ENCODE measurements around the gene LEFTY1. TPM values are rescaled to one million over a fixed set of nuclear protein-coding genes. Genes with fewer than 3 reads are reported as not detected.

The LEFTY1 gene
- total RNA-seq, 1 experiment from 2014 or later, result not detected

DNA sequence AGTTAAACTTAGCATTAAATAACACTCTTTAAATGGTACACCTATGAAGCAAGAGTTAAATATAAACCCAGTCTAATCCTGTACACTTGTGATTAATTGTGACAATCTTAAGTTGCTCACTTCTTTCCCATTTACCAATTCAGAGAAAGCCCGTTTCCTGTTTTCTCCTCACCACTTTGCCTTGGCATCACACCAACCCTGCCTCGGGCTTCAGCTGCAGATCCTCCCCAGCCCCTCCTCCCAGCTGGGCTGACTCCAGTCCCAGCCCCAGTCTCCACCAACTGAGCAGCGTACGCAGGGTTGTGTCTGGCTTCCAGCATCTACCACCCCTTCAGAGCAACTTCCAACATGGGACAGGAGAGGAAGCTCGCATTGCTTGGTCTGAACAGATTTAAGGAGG, 31.0 kb upstream of the LEFTY1 start:
- H3K9ac ChIP-seq (ENCODE audit: low read length), result no peak overlapping the region
- H3K79me2 ChIP-seq (ENCODE audit: low read length), result peaks cover 21% of the 10 kb centered on the region
- H3K36me3 ChIP-seq (ENCODE audit: insufficient read depth, low read length), result 0 out of 2 replicates have a peak, but pooled peaks cover 12% of the 10 kb centered on the region
- DNase-seq, result no peak
- H2AFZ ChIP-seq (ENCODE audit: low read length), result no peak overlapping the region
- no peak overlapping the region for H3K4me2 ChIP-seq (ENCODE audit: low read depth, low read length, poor library complexity, severe bottlenecking)
- no peaks in the 10 kb centered on the region for H3K9me2 ChIP-seq (replicated peaks; ENCODE audit: insufficient read depth, low read length)
- H3K27me3 ChIP-seq (ENCODE audit: low read length), result no peaks in the 10 kb centered on the region
- H4K20me1 ChIP-seq (ENCODE audit: insufficient read depth, low read depth, low read length), result no peaks in the 10 kb centered on the region
- H3K27ac ChIP-seq (ENCODE audit: low read length), result no peak overlapping the region
- H3K9me3 ChIP-seq (ENCODE audit: low read length), result no peaks in the 10 kb centered on the region
- H3K4me1 ChIP-seq (ENCODE audit: low read length), result peaks cover 19% of the 10 kb centered on the region
- H3K4me3 ChIP-seq (ENCODE audit: low read length), result no peak overlapping the region

DNA sequence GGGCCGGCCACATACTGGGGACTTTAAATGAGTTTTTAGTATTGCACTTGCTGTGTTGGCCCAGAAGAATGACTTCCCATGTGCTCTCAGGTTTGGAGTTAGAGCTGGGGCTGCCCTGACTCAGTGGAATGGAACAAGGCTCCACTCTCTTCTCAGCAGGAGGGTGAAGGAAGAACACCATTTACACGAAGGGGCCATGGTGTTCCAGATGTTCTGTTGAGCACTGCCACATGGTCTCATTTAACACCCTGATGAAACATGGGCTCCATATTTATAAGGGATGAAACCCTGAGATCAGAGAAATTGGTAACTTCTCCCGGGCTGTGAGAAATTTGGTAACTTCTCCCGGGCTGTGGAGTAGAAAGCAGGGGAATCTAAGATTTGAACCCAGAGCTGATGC, 29.3 kb upstream of the LEFTY1 start:
- H3K27ac ChIP-seq (ENCODE audit: low read length), result no peak overlapping the region
- H3K4me3 ChIP-seq (ENCODE audit: low read length), result no peak overlapping the region
- H3K9ac ChIP-seq (ENCODE audit: low read length), result no peak overlapping the region
- H2AFZ ChIP-seq (ENCODE audit: low read length), result no peak overlapping the region
- peaks cover 13% of the 10 kb centered on the region for H3K79me2 ChIP-seq (ENCODE audit: low read length)
- no peaks in the 10 kb centered on the region for H3K27me3 ChIP-seq (ENCODE audit: low read length)
- H3K4me2 ChIP-seq (ENCODE audit: low read depth, low read length, poor library complexity, severe bottlenecking), result no peak overlapping the region
- peaks cover 13% of the 10 kb centered on the region for H3K4me1 ChIP-seq (ENCODE audit: low read length)
- H3K9me3 ChIP-seq (ENCODE audit: low read length), result no peaks in the 10 kb centered on the region
- no peaks in the 10 kb centered on the region for H4K20me1 ChIP-seq (ENCODE audit: insufficient read depth, low read depth, low read length)
- DNase-seq, result no peak
- 0 out of 2 replicates have a peak, but pooled peaks cover 12% of the 10 kb centered on the region for H3K36me3 ChIP-seq (ENCODE audit: insufficient read depth, low read length)
- no peaks in the 10 kb centered on the region for H3K9me2 ChIP-seq (replicated peaks; ENCODE audit: insufficient read depth, low read length)

DNA sequence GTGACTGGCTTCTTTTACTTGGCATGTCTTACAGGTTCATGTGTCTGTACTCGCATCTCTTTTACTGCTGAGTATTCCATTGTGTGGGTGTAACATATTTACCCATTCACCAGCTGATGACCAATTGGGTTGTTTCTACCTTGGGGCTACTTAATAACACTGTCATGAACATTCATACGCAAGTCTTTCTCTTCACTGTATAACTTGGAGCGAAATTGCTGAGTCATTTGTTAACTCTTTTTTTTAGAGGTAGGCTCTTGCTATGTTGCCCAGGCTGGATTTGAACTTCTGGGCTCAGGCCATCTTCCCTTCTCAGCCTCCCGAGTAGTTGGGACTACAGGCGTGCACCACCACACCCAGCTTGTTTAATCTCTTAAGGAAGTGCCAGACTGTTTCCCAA, 28.6 kb upstream of the LEFTY1 start:
- H4K20me1 ChIP-seq (ENCODE audit: insufficient read depth, low read depth, low read length), result no peaks in the 10 kb centered on the region
- H3K4me3 ChIP-seq (ENCODE audit: low read length), result no peak overlapping the region
- H3K79me2 ChIP-seq (ENCODE audit: low read length), result peaks cover 6% of the 10 kb centered on the region
- H3K4me1 ChIP-seq (ENCODE audit: low read length), result peaks cover 6% of the 10 kb centered on the region
- no peaks in the 10 kb centered on the region for H3K9me2 ChIP-seq (replicated peaks; ENCODE audit: insufficient read depth, low read length)
- DNase-seq, result no peak
- no peak overlapping the region for H3K9ac ChIP-seq (ENCODE audit: low read length)
- H2AFZ ChIP-seq (ENCODE audit: low read length), result no peak overlapping the region
- no peaks in the 10 kb centered on the region for H3K27me3 ChIP-seq (ENCODE audit: low read length)
- no peak overlapping the region for H3K4me2 ChIP-seq (ENCODE audit: low read depth, low read length, poor library complexity, severe bottlenecking)
- H3K9me3 ChIP-seq (ENCODE audit: low read length), result no peaks in the 10 kb centered on the region
- H3K27ac ChIP-seq (ENCODE audit: low read length), result no peak overlapping the region
- H3K36me3 ChIP-seq (ENCODE audit: insufficient read depth, low read length), result 0 out of 2 replicates have a peak, but pooled peaks cover 10% of the 10 kb centered on the region

DNA sequence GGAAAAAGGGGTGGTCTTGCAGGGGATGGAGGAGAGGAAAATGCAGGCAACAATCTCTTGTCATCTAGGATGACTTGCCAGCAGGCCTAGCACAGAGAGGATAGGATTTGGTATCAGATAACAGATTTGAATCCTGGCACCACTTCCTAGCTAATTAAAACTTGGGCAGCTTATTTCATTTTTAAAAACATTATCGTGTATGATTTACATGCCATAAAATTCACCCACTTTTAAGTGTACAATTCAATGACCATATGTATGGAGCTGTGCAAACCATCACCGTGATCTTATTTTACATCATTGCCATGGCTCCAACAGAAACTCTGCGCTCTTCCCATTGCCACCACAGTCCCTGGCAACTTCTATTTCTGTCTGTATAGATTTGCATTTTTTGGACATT, 28.2 kb upstream of the LEFTY1 start:
- Histone ChIP-seq H3K4me3 (ENCODE audit: low read length) (no peak overlapping the region), H3K9ac (ENCODE audit: low read length) (no peak overlapping the region), H3K36me3 (ENCODE audit: insufficient read depth, low read length) (0 out of 2 replicates have a peak, but pooled peaks cover 6% of the 10 kb centered on the region), H3K4me2 (ENCODE audit: low read depth, low read length, poor library complexity, severe bottlenecking) (no peak overlapping the region), H3K79me2 (ENCODE audit: low read length) (peaks cover 2% of the 10 kb centered on the region), H3K4me1 (ENCODE audit: low read length) (peaks cover 3% of the 10 kb centered on the region), H3K27me3 (ENCODE audit: low read length) (no peaks in the 10 kb centered on the region), H3K27ac (ENCODE audit: low read length) (no peak overlapping the region), H3K9me2 (replicated peaks; ENCODE audit: insufficient read depth, low read length) (no peaks in the 10 kb centered on the region), H2AFZ (ENCODE audit: low read length) (no peak overlapping the region), H3K9me3 (ENCODE audit: low read length) (no peaks in the 10 kb centered on the region), H4K20me1 (ENCODE audit: insufficient read depth, low read depth, low read length) (no peaks in the 10 kb centered on the region)
- no peak for DNase-seq

DNA sequence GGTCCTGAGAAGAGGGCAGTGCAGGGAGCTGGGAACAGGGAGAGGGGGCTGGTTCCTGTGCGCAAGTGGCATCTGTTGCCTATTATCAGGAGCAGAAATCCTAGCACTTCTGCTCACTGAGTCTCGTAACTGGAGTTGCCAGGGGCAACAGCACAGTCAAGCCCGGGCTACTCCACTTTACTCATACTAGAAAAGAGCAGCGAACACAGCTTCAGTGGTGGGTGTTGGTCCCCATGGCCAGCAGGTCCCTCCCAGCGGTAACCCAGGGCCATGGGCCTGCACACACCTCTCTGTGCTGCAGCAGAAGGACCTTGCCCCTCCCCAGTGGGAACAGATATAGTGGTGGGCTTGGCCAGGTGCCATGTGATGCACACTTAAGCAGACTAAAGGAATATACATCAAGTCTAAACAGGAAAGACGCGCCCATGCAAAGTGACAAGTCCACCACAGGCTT, 26.6 kb upstream of the LEFTY1 start:
- Histone ChIP-seq H3K79me2 (ENCODE audit: low read length) (no peaks in the 10 kb centered on the region), H3K4me3 (ENCODE audit: low read length) (no peak overlapping the region), H4K20me1 (ENCODE audit: insufficient read depth, low read depth, low read length) (no peaks in the 10 kb centered on the region), H3K9me3 (ENCODE audit: low read length) (no peaks in the 10 kb centered on the region), H3K27me3 (ENCODE audit: low read length) (no peaks in the 10 kb centered on the region), H2AFZ (ENCODE audit: low read length) (no peak overlapping the region), H3K4me1 (ENCODE audit: low read length) (peaks cover 3% of the 10 kb centered on the region), H3K9me2 (replicated peaks; ENCODE audit: insufficient read depth, low read length) (no peaks in the 10 kb centered on the region), H3K4me2 (ENCODE audit: low read depth, low read length, poor library complexity, severe bottlenecking) (no peak overlapping the region), H3K27ac (ENCODE audit: low read length) (no peak overlapping the region), H3K36me3 (ENCODE audit: insufficient read depth, low read length) (0 out of 2 replicates have a peak, but pooled peaks cover 3% of the 10 kb centered on the region), H3K9ac (ENCODE audit: low read length) (no peak overlapping the region)
- DNase-seq, result no peak

DNA sequence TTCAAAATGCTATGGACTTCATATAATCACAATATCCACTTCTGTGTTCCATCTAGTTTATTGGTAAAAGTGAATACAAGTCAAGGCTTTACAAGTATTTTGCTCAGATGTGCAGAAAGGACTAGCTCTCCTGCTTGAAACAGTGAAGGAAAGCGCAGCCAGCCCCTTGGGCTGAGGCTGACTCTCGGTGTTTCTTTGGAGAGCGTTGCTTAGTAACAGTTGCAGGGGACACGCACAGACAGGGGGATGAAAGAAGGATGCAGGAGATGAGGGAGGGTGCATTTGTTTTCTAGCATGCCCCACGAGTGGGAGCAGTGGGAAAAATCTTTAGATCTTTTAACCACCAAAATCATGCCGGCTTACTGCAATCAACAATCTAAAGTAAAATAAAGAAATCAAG, 26.0 kb upstream of the LEFTY1 start:
- H3K9me2 ChIP-seq (replicated peaks; ENCODE audit: insufficient read depth, low read length), result no peaks in the 10 kb centered on the region
- no peaks in the 10 kb centered on the region for H3K79me2 ChIP-seq (ENCODE audit: low read length)
- no peak overlapping the region for H3K9ac ChIP-seq (ENCODE audit: low read length)
- H3K27me3 ChIP-seq (ENCODE audit: low read length), result no peaks in the 10 kb centered on the region
- no peak overlapping the region for H3K27ac ChIP-seq (ENCODE audit: low read length)
- DNase-seq, result no peak
- no peak overlapping the region for H2AFZ ChIP-seq (ENCODE audit: low read length)
- H3K9me3 ChIP-seq (ENCODE audit: low read length), result no peaks in the 10 kb centered on the region
- no peaks in the 10 kb centered on the region for H3K36me3 ChIP-seq (ENCODE audit: insufficient read depth, low read length)
- H3K4me1 ChIP-seq (ENCODE audit: low read length), result peaks cover under 1% of the 10 kb centered on the region
- H4K20me1 ChIP-seq (ENCODE audit: insufficient read depth, low read depth, low read length), result no peaks in the 10 kb centered on the region
- H3K4me2 ChIP-seq (ENCODE audit: low read depth, low read length, poor library complexity, severe bottlenecking), result no peak overlapping the region
- H3K4me3 ChIP-seq (ENCODE audit: low read length), result no peak overlapping the region

DNA sequence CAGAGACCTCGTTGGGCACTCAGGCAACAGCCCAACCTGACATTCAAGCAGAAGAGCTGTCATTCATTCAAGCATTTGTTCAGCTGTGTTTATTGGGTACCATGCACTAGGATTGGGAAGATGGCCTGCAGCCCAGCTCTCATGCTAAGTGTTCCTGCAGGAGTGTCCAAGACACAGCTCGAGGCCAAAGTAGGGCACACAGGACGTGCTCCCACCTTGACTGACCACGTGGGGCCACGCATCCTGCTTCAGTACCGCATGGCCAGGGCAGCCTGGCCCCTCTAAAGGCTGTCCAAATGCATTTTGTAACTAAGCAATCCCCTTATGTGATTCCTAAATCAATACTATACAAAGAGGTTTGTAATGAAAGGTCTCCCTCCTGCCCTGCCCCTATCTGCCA, 25.4 kb upstream of the LEFTY1 start:
- H3K9me2 ChIP-seq (replicated peaks; ENCODE audit: insufficient read depth, low read length), result no peaks in the 10 kb centered on the region
- H3K79me2 ChIP-seq (ENCODE audit: low read length), result no peaks in the 10 kb centered on the region
- no peaks in the 10 kb centered on the region for H3K4me1 ChIP-seq (ENCODE audit: low read length)
- H2AFZ ChIP-seq (ENCODE audit: low read length), result no peak overlapping the region
- no peak for DNase-seq
- H3K4me2 ChIP-seq (ENCODE audit: low read depth, low read length, poor library complexity, severe bottlenecking), result no peak overlapping the region
- no peaks in the 10 kb centered on the region for H4K20me1 ChIP-seq (ENCODE audit: insufficient read depth, low read depth, low read length)
- H3K9me3 ChIP-seq (ENCODE audit: low read length), result no peaks in the 10 kb centered on the region
- H3K27me3 ChIP-seq (ENCODE audit: low read length), result no peaks in the 10 kb centered on the region
- H3K27ac ChIP-seq (ENCODE audit: low read length), result no peak overlapping the region
- H3K36me3 ChIP-seq (ENCODE audit: insufficient read depth, low read length), result no peaks in the 10 kb centered on the region
- no peak overlapping the region for H3K9ac ChIP-seq (ENCODE audit: low read length)
- H3K4me3 ChIP-seq (ENCODE audit: low read length), result no peak overlapping the region

DNA sequence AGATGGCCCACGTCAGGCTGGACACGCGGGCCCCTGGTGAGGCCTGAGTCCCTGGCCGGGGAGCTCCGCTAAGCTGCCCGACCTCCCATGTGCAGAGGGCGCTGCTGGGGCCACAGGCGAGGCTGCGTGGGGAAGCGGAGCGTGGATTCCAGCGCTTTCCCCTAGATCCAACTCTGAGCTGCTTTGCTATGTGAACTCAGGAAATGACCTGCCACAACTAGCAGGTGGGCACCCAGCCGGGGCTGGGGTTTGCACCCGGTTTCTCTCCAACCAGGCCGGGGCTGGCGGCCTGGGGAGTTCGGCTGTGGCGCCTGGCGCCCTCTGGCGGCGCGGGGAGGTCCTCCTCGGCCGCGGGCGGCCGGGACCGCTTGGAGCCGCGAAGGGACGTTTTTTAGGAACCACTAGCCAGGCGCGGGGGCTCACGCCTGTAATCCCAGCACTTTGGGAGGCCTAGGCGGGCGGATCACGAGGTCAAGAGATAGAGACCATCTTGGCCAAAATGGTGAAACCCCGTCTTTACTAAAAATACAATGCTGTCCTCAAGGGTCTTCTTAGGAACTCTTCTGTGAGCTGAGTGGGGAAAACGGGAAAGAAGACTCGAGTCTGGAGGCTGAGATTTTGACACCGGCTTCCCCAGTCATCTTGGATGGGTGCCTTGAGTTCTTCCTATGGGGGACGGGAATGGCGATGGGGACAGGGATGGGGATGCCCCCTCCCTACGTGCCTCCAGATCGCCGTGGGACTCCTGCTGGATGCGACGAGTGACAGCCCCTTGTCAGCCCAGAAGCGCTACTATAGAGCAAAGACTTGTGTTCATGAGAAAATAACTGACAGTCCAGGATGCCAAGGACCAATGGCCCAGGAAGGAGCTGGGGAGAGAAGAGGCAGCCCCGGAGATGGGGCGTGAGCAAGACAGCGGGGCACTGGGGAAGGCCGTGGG, 22.5 kb upstream of the LEFTY1 start:
- no peak overlapping the region for H3K4me3 ChIP-seq (ENCODE audit: low read length)
- no peaks in the 10 kb centered on the region for H3K9me3 ChIP-seq (ENCODE audit: low read length)
- H3K27me3 ChIP-seq (ENCODE audit: low read length), result no peaks in the 10 kb centered on the region
- H3K36me3 ChIP-seq (ENCODE audit: insufficient read depth, low read length), result no peaks in the 10 kb centered on the region
- DNase-seq, result no peak
- H3K9ac ChIP-seq (ENCODE audit: low read length), result no peak overlapping the region
- no peak overlapping the region for H3K4me2 ChIP-seq (ENCODE audit: low read depth, low read length, poor library complexity, severe bottlenecking)
- H3K9me2 ChIP-seq (replicated peaks; ENCODE audit: insufficient read depth, low read length), result no peaks in the 10 kb centered on the region
- no peaks in the 10 kb centered on the region for H4K20me1 ChIP-seq (ENCODE audit: insufficient read depth, low read depth, low read length)
- H3K4me1 ChIP-seq (ENCODE audit: low read length), result no peaks in the 10 kb centered on the region
- no peak overlapping the region for H2AFZ ChIP-seq (ENCODE audit: low read length)
- no peak overlapping the region for H3K27ac ChIP-seq (ENCODE audit: low read length)
- no peaks in the 10 kb centered on the region for H3K79me2 ChIP-seq (ENCODE audit: low read length)
